ENCODE results near the gene GPX8.

The GPX8 gene

DNA sequence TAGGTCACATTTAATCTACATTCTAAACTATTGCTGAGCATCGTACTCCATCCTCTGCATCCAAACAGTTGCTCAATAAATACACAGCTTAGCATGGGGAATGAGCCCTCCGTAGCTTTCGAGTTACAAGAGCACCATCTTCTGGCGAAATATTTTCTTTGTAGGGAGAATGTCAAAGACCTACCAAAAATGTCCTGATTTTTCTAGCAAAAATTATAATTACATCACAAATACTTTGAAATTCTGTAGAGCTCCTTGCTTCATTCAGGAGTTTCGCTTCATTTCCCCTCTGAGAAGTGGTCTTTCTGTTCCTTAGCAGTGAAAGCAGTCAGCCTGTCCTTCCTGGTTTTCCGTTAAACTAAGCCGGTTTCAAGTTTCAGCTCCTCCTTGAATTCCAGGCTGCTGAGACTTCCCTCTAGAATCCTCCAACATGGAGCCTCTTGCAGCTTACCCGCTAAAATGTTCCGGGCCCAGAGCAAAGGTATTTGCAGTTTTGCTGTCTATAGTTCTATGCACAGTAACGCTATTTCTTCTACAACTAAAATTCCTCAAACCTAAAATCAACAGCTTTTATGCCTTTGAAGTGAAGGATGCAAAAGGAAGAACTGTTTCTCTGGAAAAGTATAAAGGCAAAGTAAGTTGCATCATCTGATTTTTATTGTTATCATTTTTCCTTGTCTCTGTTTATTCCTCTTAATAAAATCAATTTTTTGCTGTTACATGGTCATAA, at the start of gene GPX8:
Gene GPX8, plus strand, starts transcription at position 409 of the 730 bp plus-strand sequence. Its CDS starts 22 bp downstream, at position 431.
- DNase-seq: peak; percentile 76

- DNase-seq: peak; percentile 39
Observed at GRCh38 chr5:55110217-55110616, 49.8 kb upstream of the GPX8 start.

DNA sequence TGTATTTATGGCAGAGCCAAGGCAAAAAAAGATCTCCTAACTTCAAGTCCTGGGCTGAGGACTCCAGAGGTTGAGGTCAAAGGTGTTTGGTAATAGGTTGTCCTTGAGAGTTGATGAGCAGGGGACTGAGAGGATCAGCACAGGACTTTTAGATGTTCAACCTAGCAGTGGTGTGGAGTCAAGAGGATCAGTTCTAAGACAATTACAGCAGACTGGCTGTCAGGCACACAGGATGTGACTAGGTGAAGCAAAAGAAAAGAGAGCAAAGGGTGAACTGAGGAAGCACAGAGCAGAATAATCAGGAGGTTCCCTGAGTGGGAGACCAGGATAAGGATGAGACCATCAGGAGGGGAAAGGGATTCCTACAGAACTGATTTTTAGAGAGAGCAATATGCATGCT, 46.6 kb upstream of the GPX8 start:
- DNase-seq: no peak

DNA sequence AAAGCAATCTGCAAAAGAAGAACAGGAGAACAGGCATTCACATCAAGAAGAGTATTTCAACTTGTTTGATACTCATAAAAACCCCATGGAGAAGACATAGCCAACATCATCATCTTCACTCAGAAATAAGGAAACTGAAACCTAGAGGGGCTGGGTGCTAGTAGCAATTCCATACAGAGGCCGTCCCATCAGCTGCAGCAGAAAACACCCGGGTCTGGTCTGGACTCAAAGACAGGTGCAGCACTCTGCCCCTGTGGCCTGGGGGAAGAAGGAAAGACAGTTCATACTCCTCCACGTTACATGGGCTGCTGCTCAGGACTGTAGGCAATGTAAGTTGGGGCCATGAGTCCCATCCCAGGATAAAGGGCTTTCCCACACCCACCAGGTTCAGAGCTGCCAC, 45.9 kb upstream of the GPX8 start:
- no peak for DNase-seq

DNA sequence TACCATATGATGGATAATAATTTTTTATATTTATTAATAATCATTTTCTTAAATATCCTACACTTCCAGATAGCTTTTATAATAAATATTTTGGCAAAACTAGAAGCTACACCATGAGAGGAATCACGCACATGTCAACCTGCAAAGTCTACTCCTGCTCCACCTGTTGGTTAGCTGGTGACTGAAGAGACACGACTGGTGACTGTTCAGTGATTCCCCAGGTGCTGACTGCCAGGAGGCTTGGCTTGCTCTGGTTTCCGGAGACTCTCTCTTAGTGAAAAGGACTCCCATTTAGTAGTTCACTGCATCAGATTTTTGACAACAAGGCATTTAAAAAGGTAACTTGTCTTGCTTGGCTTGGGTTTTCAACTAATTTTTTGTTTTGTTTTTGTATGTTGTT, 36.6 kb upstream of the GPX8 start:
- no peak for DNase-seq

DNA sequence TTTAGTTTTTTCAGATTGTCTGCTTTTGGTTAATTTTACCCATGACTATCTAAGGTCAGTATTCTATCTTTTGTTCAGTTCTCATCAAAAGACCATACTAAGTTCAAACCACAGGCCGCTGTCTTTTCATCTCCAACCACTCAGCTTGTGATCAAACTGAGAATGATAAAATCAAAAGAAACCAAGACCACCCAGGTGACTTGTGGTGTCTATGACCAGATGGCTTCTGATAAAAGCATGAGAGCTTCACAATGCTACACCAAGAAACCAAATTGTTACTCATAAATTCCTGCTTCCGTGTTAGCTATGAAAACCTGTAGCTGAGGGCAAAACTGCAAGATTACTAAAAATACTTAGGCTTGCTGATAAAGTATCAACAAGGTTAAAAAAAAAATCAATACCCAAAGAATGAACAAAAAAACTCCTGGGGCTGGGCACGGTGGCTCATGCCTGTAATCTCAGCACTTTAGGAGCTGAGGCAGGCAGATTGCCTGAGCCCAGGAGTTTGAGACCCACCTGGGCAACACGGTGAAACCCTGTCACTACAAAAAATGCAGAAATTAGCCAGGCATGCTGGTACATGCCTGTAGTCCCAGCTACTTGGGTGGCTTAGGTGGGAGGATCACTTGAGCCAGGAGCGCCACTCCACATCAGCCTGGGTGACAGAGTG, 25.8 kb upstream of the GPX8 start:
- no peak for DNase-seq

- DNase-seq: no peak
Observed at GRCh38 chr5:55136521-55136920, 23.4 kb upstream of the GPX8 start.

- no peak for DNase-seq
Observed at GRCh38 chr5:55140908-55141665, 18.9 kb upstream of the GPX8 start.

GRCh38 chr5:55141945-55142690, 17.9 kb upstream of the GPX8 start:
- DNase-seq: no peak

DNA sequence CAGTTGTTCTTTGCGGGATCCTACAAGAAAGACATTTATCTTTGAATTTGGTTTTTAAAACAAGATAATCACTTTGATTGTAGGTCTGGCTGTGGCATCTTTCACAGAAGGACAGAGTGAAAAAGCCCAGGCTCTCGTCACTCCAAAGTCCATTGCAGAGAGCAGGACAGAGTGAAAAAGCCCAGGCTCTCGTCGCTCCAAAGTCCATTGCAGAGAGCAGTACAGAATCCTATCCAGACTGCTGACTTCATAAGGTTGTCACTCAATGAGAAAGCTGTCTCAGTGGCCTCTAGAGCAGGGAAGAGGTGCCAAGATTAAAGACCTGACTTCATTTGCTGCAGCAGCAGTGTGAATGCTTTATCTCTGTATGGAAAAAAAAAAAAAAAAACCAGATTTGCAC, 16.3 kb upstream of the GPX8 start:
- no peak for DNase-seq

DNA sequence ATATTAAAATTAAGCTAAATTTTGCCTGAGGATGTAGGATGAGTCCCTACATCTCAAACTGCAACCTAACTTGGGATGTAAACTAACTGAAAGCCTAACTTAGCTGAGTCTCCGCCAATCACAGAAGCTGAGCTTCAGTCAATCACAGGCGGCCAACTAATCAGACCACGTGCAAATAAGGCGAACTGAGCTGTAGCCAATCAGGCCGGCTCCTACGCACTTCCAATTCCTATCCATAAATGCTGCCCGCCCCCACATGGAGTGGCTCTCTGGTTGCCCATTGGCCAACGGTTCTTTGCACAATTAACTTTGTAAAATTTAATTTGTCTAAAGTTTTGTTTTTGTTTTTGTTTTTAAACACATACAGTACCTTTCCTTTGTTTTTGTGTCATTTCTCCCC, 13.9 kb upstream of the GPX8 start:
- DNase-seq: no peak

GRCh38 chr5:55146543-55147151, 13.3 kb upstream of the GPX8 start:
- DNase-seq: peak; percentile 80

DNA sequence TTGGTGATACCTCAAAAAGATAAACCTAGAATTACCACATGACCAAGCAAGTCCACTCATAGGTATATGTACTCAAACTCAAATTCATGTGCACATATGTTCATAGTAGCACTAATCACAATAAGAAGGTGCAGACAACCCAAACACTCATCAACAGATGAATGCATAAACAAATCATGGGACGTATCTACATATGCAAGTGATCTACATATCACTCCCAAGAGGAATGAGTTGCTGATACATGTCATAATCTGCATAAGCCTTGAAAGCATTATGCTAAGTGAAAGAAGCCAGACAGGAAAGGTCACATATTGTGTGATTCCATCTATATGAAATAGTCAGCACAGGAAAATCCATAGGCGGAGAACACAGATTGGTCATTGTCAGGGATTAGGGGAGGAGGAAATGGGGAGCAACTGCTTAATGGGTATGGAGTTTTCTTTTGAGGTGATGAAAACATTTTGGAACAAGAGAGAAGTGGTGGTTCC, 10.6 kb upstream of the GPX8 start:
- DNase-seq: no peak

GRCh38 chr5:55151923-55152842, 7.8 kb upstream of the GPX8 start:
- DNase-seq: no peak

GRCh38 chr5:55154873-55155272, 5.1 kb upstream of the GPX8 start:
- DNase-seq: no peak

GRCh38 chr5:55160493-55161209, 680 bp downstream of the GPX8 start:
- peak; percentile 58 for DNase-seq

- no peak for DNase-seq
Observed at GRCh38 chr5:55162666-55163065, 2.7 kb downstream of the GPX8 start.

DNA sequence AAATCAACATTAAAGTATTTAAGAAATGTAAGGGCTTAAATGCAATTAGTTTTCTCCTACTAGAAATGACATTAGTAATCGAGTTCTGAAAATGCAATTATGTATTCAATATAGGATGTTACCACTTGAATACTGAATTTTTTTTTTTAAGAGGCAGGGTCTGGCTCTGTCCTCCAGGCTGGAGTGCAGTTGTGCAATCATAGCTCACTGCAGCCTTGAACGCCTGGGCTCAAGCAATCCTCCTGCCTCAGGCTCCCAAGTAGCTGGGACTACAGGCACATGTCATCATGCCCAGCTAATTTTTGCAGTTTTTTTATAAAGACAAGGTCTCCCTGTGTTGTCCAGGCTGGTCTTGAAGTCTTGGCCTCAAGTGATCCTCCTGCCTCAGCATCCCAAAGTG, 11.5 kb downstream of the GPX8 start:
- DNase-seq: no peak

- DNase-seq: peak; percentile 68
Observed at GRCh38 chr5:55172051-55172899, 12.3 kb downstream of the GPX8 start.
